ENCODE measurements around the gene DCANP1.
"Not testable (repeated sequence)": the region's sequence is repeated elsewhere in the genome, so short reads cannot be mapped to it uniquely, and the experiment has no call there.

The DCANP1 gene

GRCh38 chr5:135447298-135447929, at the start of gene DCANP1:
DCANP1 (minus strand) TSS chr5:135447348; CDS start chr5:135447108, 240 bp downstream.
- TF ChIP-seq CTCF (conservative IDR thresholded peaks at IDR 0.05; ENCODE audit: low read length) (no peak), EZH2phosphoT487 (IDR thresholded peaks at IDR 0.05; ENCODE audit: borderline replicate concordance) (no peak)
- no peaks in the 10 kb centered on the region for H3K9me3 ChIP-seq (ENCODE audit: insufficient read depth, low read depth, low read length)
- H3K9me2 ChIP-seq (replicated peaks; ENCODE audit: low read depth, low read length): no peaks in the 10 kb centered on the region
- no peak within 1 kb of the TSS for H3K4me3 ChIP-seq (ENCODE audit: low read length, poor library complexity, severe bottlenecking)
- H3K4me1 ChIP-seq (ENCODE audit: insufficient read depth, low read length, poor library complexity, severe bottlenecking): peaks cover 17% of the 10 kb centered on the region
- H3K27me3 ChIP-seq (ENCODE audit: insufficient read depth, low read length, poor library complexity, severe bottlenecking): no peaks in the 10 kb centered on the region
- H3K79me2 ChIP-seq (ENCODE audit: insufficient read depth, low read length): no peaks in the 10 kb centered on the region
- H3F3A ChIP-seq (ENCODE audit: low read depth): no peaks in the 10 kb centered on the region
- H3K9ac ChIP-seq (ENCODE audit: low read depth, low read length, poor library complexity, severe bottlenecking): no peak within 1 kb of the TSS
- H2AFZ ChIP-seq (ENCODE audit: low read length): no peak within 1 kb of the TSS
- no peaks in the 10 kb centered on the region for H3K36me3 ChIP-seq (ENCODE audit: insufficient read depth, low read length)
- H3K4me2 ChIP-seq (ENCODE audit: low read depth, low read length, poor library complexity, severe bottlenecking): no peak within 1 kb of the TSS
- no peaks in the 10 kb centered on the region for H4K20me1 ChIP-seq (ENCODE audit: insufficient read depth, low read length, poor library complexity, severe bottlenecking)

- not testable (repeated sequence) for H3K9me3 ChIP-seq (ENCODE audit: insufficient read depth, low read depth, low read length); H3K9me2 ChIP-seq (replicated peaks; ENCODE audit: low read depth, low read length); H3K4me1 ChIP-seq (ENCODE audit: insufficient read depth, low read length, poor library complexity, severe bottlenecking); H3F3A ChIP-seq (ENCODE audit: low read depth); H3K79me2 ChIP-seq (ENCODE audit: insufficient read depth, low read length); H4K20me1 ChIP-seq (ENCODE audit: insufficient read depth, low read length, poor library complexity, severe bottlenecking); H3K9ac ChIP-seq (ENCODE audit: low read depth, low read length, poor library complexity, severe bottlenecking); H2AFZ ChIP-seq (ENCODE audit: low read length); H3K27me3 ChIP-seq (ENCODE audit: insufficient read depth, low read length, poor library complexity, severe bottlenecking); H3K36me3 ChIP-seq (ENCODE audit: insufficient read depth, low read length); H3K4me2 ChIP-seq (ENCODE audit: low read depth, low read length, poor library complexity, severe bottlenecking); H3K4me3 ChIP-seq (ENCODE audit: low read length, poor library complexity, severe bottlenecking)
These were observed 48.4 kb upstream of the DCANP1 start for GRCh38 chr5:135495531-135495930.

- TF ChIP-seq CTCF (conservative IDR thresholded peaks at IDR 0.05; ENCODE audit: low read length) (no peak), EZH2phosphoT487 (IDR thresholded peaks at IDR 0.05; ENCODE audit: borderline replicate concordance) (no peak)
- no peaks in the 10 kb centered on the region for H3K36me3 ChIP-seq (ENCODE audit: insufficient read depth, low read length)
- H3K4me2 ChIP-seq (ENCODE audit: low read depth, low read length, poor library complexity, severe bottlenecking): no peak overlapping the region
- no peaks in the 10 kb centered on the region for H3K4me1 ChIP-seq (ENCODE audit: insufficient read depth, low read length, poor library complexity, severe bottlenecking)
- H3K9ac ChIP-seq (ENCODE audit: low read depth, low read length, poor library complexity, severe bottlenecking): no peak overlapping the region
- no peak overlapping the region for H3K4me3 ChIP-seq (ENCODE audit: low read length, poor library complexity, severe bottlenecking)
- no peaks in the 10 kb centered on the region for H3K79me2 ChIP-seq (ENCODE audit: insufficient read depth, low read length)
- H2AFZ ChIP-seq (ENCODE audit: low read length): no peak overlapping the region
- no peaks in the 10 kb centered on the region for H4K20me1 ChIP-seq (ENCODE audit: insufficient read depth, low read length, poor library complexity, severe bottlenecking)
- H3F3A ChIP-seq (ENCODE audit: low read depth): no peaks in the 10 kb centered on the region
- H3K9me3 ChIP-seq (ENCODE audit: insufficient read depth, low read depth, low read length): no peaks in the 10 kb centered on the region
- no peaks in the 10 kb centered on the region for H3K9me2 ChIP-seq (replicated peaks; ENCODE audit: low read depth, low read length)
- H3K27me3 ChIP-seq (ENCODE audit: insufficient read depth, low read length, poor library complexity, severe bottlenecking): no peaks in the 10 kb centered on the region
These were observed 47.0 kb upstream of the DCANP1 start for GRCh38 chr5:135494196-135494595.

Data from Loucy (cell line).